Pulmonary artery endothelial cell (primary cell): Measurements from ENCODE around the gene ASB5. TPM values are rescaled to one million over a fixed set of nuclear protein-coding genes. Genes with fewer than 3 reads are reported as not detected.
A peak's percentile ranks its signal among the peaks of the same experiment; 100 is the strongest.
"Not testable (repeated sequence)": the region's sequence is repeated elsewhere in the genome, so short reads cannot be mapped to it uniquely, and the experiment has no call there.

ENCODE experiments used
- DNase-seq: peaks from one replicate; pipeline ENCODE4 v3.0.0-alpha.2; 2011; ENCODE audit warnings: low read depth, low spot score
- total RNA-seq: library from RNA; depleted of rRNA; stranded (reverse); fragments of >200 nt; gene quantifications from 2 replicates; pipeline ENCODE4 v1.2.3, GENCODE V29; 2014

ASB5 gene
- total RNA-seq, 1 donor from 2014 or later = not detected

- no peak for DNase-seq
These were observed 42.3 kb downstream of the ASB5 start for GRCh38 chr4:176226736-176227135.

DNA sequence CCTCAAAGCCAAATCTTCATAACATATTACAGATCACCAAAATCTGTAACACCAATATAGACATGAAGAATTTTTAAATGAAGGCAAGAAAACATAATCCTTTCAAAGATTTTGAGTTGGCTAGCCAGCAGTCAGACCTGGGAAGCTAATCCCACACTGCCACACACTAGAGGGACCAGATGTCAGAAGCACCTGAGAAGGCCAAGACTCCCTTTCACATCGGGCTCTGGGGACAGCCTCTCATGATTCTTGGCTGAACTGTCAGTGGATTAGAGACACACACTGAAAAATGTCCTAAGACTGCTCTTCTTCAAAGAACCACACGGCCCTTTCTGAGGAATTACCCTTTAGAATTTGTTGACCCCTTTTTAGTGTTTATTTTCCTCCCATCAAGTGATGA is 45.5 kb downstream of the ASB5 start:
- no peak for DNase-seq

DNA sequence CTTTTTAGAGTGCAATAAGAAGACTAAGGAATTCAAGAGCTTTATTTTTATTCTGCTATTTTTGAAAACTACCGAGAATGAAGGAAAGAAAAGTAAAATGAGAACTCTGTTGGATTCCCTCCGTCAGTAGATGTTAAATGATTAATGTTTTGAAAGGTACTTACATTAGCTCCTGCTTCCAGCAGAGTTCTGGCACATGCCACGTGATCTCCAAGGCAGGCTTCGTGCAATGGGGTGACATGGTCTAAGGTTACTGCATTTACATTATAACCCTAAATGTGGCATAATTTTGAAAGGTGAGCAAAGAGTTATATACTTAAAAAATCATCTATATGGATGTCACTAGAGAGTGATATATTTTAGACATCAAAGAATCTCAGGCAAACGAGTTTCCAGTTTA is 46.9 kb downstream of the ASB5 start:
- no peak for DNase-seq

- no peak for DNase-seq
These were observed 51.5 kb downstream of the ASB5 start for GRCh38 chr4:176217510-176217909.

- not testable (repeated sequence) for DNase-seq
These were observed 56.7 kb downstream of the ASB5 start for GRCh38 chr4:176212351-176212750.

DNA sequence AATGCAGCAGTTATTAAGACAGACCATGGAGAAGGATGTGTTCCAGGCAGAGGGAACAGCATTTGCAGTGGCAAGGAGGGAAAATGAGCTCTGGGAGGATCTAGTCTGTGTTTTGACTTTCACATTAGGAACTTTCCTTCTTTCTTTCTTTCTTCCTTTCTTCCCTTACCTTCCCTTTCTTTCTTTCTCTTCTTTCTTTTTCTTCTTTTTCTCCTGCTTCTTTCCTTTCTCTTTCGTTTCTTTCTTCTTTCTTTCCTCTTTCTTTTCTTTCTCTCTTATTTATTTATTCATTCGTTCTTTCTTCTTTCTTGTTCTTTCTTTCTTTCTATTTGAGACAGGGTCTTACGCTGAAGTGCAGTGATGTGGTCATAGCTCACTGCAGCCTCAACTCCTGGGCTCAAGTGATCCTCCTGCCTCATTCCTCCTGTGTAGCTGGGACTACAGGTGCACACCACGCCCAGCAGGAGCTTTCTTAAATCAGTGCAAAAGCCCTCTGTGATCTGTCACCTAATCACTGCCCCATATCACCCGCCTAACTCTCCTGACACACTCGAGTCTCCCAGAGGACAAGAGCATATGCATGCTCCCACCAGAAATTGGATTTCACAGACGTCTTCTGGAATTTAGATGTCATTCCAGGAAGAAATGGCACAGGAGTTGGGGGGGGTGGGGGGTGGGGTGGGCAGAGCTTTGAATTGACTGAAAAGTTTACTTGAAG is 58.3 kb downstream of the ASB5 start:
- DNase-seq = no peak

DNA sequence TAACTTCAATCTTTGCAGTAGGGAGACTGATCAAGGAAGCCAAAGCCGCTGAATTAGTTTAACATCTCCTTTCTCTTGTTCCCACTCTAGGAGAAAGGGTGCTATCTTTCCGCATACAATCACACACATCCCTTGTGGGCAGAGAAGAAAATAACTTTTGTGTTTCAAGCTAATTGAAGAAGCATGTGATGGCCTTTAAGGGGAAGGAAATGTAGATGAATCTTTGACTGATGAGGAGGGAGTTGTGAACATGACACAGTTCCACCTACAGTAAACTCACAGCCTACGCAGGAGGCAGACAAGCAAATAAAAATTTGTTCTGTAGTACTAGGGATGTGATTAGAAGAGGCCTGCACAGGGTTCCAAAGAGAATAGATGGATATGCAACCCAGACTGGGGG is 58.9 kb downstream of the ASB5 start:
- DNase-seq = no peak

DNA sequence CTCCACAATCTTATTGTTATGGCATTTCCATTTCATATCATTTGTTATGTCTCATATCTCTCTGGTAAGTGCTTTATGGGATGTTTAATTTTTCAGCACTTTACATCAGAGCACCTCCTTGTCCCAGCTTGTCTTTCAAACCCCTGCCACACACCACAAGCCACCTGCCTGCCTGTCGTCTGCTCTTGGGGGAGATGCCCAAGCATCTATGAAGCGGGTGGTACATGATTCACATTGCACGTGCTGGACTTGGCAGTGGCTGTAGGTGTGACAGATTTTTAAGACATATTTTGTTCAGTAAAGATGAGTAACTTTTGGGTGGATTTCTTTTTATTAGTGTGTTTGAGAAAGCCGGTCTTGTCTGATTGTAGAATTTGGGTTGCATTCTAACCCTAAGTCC is 59.5 kb downstream of the ASB5 start:
- DNase-seq = no peak

DNA sequence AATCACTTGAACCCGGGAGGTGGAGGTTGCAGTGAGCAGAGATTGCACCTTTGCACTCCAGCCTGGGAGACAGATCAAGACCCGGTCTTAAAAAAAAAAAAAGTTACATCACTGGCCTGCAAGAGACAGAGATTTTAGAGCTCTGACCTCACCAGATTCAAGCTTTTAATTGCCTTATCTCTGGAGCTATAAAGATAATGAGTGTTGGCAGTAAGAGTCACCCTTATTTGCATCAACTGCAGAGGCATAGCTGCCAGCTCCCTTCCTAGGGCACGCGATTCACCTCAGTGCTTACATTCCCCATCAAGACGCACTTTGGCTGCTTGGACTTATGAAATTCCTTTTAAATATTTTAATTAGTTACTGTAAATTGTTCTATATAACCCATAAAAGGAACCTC is 61.2 kb downstream of the ASB5 start:
- no peak for DNase-seq

DNA sequence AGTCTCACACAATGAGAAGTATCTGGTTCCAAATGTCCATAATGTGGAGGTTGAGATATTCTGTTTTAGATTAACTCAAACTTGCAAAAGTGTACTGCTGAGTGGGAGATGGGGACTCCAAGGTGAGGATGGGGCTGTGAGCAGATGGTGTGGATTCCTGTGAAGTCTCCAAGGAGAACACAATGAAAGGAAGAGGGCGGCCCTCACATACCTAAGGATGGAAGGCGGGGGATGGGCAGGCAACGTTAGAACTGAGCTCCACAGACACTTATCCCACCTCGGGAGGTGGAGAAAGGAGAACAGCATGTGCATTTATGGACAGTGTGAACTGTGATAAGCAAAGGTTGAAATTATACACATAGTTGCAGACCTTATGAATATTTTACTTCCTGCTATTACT is 63.7 kb downstream of the ASB5 start:
- no peak for DNase-seq

DNA sequence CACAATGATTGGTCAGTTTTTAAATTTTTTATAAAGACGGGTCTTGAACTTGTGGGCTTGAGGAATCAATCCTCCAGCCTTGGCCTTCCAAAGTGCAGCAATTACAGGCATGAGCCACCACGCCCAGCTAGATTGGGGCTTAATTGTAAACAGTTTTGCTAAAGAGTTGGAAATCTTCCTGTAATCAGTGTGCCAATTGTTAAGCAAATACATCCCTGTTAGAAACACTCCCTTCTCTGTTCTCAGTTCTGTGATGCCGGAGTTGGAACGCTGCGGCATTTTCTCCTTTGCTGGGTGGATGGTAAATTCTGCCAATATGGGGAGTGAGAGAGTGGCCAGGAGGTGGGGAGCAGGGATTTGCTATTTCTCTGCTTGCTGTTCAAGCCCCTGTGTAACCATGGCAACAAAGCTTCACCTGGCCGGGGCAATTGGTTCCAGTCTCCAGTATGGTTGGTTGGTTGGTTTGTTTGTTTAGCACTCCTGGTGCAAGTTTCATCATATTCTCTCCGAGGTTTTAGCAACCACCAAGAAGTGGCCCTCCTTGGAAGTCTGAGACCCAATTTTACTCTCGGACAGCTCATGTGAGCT is 70.6 kb downstream of the ASB5 start:
- no peak for DNase-seq

- peak; percentile 62 for DNase-seq
These were observed 73.6 kb downstream of the ASB5 start, which contains the start of gene SPATA4 for GRCh38 chr4:176195184-176195978. Gene SPATA4, minus strand, starts transcription at chr4:176195585. Its CDS starts 23 bp downstream, at chr4:176195562.

DNA sequence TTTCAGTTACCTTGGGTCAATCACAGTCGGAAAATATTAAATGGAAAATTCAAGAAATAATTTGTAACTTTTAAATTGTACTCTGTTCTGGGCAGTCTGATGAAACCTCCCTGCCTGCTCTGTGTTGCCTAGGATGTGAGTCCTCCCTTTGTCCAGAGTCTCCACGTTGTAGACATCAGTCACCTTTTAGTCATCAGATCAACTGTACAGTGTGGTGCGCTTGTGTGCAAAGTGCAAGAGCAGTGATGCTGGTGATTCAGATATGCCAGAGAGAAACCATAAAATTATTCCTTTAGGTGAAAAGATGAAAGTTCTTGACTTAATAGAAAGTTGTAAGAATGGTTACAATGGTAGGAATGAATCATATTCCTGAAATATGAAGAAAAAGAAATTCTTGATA is 75.1 kb downstream of the ASB5 start:
- DNase-seq = no peak

DNA sequence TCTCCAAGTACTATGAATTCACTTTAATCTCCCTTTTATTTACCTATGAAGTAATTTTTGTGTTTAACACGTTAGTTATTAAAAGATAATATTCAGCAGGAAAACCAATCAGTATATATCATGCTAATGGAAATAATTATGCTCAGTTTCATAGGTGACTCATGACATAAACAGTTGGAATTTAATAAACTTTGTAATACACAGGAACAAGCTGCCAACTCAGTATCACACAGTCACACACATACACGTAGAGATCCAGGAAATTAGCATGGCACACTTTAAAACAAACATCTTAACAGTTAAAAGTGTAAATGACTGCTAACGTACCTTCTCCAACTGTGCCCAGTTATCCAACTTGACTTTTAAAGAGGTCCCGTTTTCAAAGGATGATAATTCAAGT is 75.9 kb downstream of the ASB5 start:
- DNase-seq = no peak

GRCh38 chr4:176191974-176192373 is 77.0 kb downstream of the ASB5 start:
- no peak for DNase-seq

- DNase-seq = no peak
These were observed 78.9 kb downstream of the ASB5 start for GRCh38 chr4:176189891-176190795.

DNA sequence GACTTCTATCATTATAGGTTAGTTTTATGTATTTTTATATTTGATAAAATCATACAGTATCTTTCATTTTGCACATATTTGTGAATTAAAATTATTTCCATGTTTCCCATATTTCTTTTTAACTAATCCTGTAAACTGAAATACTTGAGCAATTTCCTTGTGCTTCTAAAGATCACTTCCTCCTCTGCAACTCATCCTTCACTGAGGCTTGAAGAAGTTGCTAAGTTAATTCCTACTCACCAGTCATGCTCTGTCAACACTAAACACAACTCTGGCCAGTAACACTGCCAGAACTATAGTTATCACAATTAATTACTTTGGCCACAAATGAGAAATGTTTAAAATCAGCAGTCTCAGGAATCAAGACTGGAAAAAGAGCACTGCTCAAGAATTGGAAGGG is 80.4 kb downstream of the ASB5 start:
- DNase-seq = no peak

DNA sequence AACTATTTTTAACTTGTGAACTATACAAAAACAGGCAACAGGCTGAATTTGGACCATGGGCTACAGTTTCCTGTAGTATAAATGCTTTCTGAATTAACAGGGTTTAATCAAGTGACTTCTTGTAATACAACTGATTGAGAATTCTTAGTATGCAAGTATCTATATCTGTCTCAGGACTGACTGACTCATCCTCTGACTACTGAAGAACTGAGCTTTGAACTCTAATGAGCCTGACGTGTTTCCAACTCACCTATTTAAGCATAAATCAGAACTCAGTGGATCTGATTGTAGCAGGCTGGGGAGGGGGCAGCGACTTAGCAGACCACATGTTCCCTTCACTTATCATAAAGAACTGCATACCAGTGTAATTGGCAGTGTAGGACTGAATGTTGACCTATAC is 81.4 kb downstream of the ASB5 start:
- DNase-seq = no peak

- DNase-seq = no peak
These were observed 82.2 kb downstream of the ASB5 start for GRCh38 chr4:176186671-176187395.

GRCh38 chr4:176186067-176186466 is 83.0 kb downstream of the ASB5 start:
- no peak for DNase-seq

DNA sequence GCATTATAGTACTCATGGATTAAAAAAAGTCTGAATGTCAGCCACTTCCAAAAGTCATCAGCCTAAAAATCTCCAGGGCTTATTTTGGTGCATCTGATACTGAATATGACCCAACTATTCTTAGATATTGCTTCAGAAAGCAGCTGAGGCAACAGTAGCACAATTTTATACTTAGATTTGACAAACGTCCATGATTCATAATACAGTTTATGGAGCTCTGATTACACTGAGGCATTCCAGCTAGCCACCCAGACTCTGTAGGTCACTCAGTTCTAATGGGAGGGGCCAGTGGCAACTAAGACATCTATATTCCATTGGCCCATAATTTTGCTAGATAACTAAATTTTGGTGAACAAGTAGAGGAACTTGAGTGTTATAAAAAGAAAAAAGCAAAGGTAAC is 84.0 kb downstream of the ASB5 start:
- no peak for DNase-seq
